NCI-H345 treated with DMSO at 0.1 percent for 48 hours (cell line): ENCODE results near the gene ARHGAP10.
"Not testable (repeated sequence)": the region's sequence is repeated elsewhere in the genome, so short reads cannot be mapped to it uniquely, and the experiment has no call there.

Source experiments
- DNase-seq: peaks from one replicate; lab custom pipeline; 2025; ENCODE audit not compliant: unreplicated experiment; lab: John Stamatoyannopoulos, UW

The ARHGAP10 gene

GRCh38 chr4:147846318-147847155 lies 114.6 kb downstream of the ARHGAP10 start:
- DNase-seq, result no peak

GRCh38 chr4:147847751-147848590 lies 116.1 kb downstream of the ARHGAP10 start:
- DNase-seq, result no peak

GRCh38 chr4:147848634-147849033 lies 116.7 kb downstream of the ARHGAP10 start:
- no peak for DNase-seq

- DNase-seq, result no peak
These were observed 119.2 kb downstream of the ARHGAP10 start for GRCh38 chr4:147851135-147851534.

- no peak for DNase-seq
These were observed 121.8 kb downstream of the ARHGAP10 start for GRCh38 chr4:147853706-147854105.

GRCh38 chr4:147854154-147854553 lies 122.3 kb downstream of the ARHGAP10 start:
- no peak for DNase-seq

GRCh38 chr4:147855571-147856009 lies 123.7 kb downstream of the ARHGAP10 start:
- DNase-seq, result no peak

GRCh38 chr4:147860960-147861359 lies 129.1 kb downstream of the ARHGAP10 start:
- DNase-seq, result no peak

GRCh38 chr4:147862043-147862692 lies 130.3 kb downstream of the ARHGAP10 start:
- DNase-seq, result no peak

GRCh38 chr4:147863111-147863747 lies 131.3 kb downstream of the ARHGAP10 start:
- DNase-seq, result no peak

GRCh38 chr4:147863808-147864472 lies 132.1 kb downstream of the ARHGAP10 start:
- no peak for DNase-seq

- DNase-seq, result no peak
These were observed 132.7 kb downstream of the ARHGAP10 start for GRCh38 chr4:147864607-147865006.

GRCh38 chr4:147865926-147866325 lies 134.0 kb downstream of the ARHGAP10 start:
- no peak for DNase-seq

GRCh38 chr4:147866532-147867271 lies 134.8 kb downstream of the ARHGAP10 start:
- DNase-seq, result peak; percentile 58

- no peak for DNase-seq
These were observed 142.2 kb downstream of the ARHGAP10 start for GRCh38 chr4:147874109-147874508.

- DNase-seq, result no peak
These were observed 145.5 kb downstream of the ARHGAP10 start for GRCh38 chr4:147877308-147877771.

- no peak for DNase-seq
These were observed 147.8 kb downstream of the ARHGAP10 start for GRCh38 chr4:147879676-147880075.

- DNase-seq, result no peak
These were observed 148.6 kb downstream of the ARHGAP10 start for GRCh38 chr4:147880511-147880910.

GRCh38 chr4:147884536-147884935 lies 152.6 kb downstream of the ARHGAP10 start:
- DNase-seq, result no peak

GRCh38 chr4:147885216-147885615 lies 153.3 kb downstream of the ARHGAP10 start:
- not testable (repeated sequence) for DNase-seq
